ENCODE data around the gene CEP19.

Gene CEP19

DNA sequence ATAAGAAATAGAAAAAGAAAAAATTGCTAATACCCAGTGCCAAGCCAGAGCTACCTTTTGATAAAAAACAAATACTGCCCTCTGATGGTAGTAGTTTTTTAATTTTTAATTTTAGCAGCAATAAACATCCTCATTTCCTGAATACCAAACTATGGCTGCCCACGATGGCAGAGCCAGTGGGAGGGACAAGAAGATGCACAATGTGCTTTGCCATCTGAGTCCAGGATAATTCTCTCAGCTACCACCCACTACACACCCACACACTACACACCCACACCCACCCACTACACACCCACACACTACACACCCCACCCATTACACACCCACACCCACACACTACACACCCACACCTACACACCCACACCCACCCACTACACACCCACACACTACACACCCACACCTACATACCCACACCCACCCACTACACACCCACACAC is 17.8 kb downstream of the CEP19 start:
- DNase-seq (ENCODE audit: low read depth) = no peak
- H3K4me3 ChIP-seq (ENCODE audit: control insufficient read depth, low read depth, low read length) = no peak overlapping the region
- TF ChIP-seq, protein P1, sequence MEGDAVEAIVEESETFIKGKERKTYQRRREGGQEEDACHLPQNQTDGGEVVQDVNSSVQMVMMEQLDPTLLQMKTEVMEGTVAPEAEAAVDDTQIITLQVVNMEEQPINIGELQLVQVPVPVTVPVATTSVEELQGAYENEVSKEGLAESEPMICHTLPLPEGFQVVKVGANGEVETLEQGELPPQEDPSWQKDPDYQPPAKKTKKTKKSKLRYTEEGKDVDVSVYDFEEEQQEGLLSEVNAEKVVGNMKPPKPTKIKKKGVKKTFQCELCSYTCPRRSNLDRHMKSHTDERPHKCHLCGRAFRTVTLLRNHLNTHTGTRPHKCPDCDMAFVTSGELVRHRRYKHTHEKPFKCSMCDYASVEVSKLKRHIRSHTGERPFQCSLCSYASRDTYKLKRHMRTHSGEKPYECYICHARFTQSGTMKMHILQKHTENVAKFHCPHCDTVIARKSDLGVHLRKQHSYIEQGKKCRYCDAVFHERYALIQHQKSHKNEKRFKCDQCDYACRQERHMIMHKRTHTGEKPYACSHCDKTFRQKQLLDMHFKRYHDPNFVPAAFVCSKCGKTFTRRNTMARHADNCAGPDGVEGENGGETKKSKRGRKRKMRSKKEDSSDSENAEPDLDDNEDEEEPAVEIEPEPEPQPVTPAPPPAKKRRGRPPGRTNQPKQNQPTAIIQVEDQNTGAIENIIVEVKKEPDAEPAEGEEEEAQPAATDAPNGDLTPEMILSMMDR (IDR thresholded peaks at IDR 0.05; ENCODE audit: control insufficient read depth, insufficient read depth, low read depth, low read length, missing control alignments) = peak; percentile 19

DNA sequence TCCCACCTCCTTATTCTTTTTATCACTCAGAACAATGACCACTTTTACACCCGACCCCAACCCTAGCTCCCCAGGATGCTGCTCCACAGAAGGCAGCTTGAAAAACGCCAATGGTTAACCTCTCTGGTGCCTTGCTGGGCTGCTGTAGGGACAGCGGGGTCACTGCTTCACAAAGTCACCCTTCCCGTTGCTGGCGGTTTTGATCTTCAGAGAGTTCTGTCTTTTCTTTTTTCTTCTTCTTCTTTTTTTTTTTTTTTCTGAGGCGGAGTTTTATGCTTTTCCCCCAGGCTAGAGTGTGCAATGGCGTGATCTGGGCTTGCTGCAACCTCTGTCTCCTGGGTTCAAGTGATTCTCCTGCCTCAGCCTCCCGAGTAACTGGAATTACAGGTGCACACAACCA is 20.7 kb downstream of the CEP19 start:
- no peak overlapping the region for H3K4me3 ChIP-seq (ENCODE audit: control insufficient read depth, low read depth, low read length)
- TF ChIP-seq, protein P1 (IDR thresholded peaks at IDR 0.05; ENCODE audit: control insufficient read depth, insufficient read depth, low read depth, low read length, missing control alignments) = no peak
- DNase-seq (ENCODE audit: low read depth) = no peak

DNA sequence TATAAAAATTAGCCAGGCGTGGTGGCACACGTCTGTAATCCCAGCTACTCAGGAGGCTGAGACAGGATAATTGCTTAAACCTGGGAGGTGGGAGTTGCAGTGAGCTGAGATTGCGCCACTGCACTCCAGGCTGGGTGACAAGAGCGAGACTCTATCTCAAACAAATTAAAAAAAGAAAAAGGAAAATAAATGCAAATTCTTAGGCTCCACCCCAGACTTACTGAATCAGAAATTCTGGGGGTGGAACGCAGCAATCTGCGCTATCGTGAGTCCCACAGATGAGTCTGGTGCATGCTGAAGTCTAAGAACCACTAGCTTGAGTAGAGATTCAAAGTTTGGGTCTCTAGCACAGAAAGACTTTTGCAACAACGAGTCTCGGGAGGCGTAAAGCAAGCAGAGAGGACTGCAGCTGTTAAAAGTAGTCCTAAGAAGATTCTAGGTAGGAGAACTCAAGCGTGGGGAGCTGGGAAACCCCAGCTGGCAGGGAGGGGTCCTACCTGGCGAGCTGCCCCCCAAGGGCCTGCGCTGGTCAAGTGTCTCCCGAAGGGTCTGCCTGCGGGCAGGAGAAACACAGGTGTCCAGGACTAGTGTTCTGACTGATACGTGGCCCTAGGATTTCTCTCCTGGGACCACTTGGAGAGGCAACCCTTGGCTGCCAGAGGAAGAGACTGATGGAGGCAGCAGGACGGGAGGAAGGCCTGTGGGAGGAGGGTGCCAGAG is 21.9 kb downstream of the CEP19 start:
- DNase-seq (ENCODE audit: low read depth) = no peak
- H3K4me3 ChIP-seq (ENCODE audit: control insufficient read depth, low read depth, low read length) = no peak overlapping the region
- TF ChIP-seq, protein P1 (IDR thresholded peaks at IDR 0.05; ENCODE audit: control insufficient read depth, insufficient read depth, low read depth, low read length, missing control alignments) = no peak

DNA sequence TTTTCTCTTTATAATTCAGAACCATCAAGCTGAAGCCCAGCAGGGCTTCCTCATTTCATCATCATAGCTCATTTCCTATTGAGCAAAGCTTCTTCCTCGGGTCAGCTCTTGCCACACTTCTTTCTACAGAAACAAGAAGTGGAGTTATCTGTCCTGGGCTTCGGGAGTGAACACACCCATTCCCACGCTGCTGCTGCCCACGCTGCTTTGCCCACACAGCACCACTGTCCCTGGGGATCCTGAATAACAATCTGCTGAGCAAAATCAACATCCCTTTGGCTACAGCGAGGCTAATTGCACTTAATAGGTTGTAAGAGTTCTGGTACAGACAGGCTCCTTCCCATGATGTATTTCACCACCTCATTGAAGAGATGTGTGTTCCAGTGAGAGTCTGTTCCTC is 23.7 kb downstream of the CEP19 start:
- peak; percentile 80 for DNase-seq (ENCODE audit: low read depth)
- TF ChIP-seq, protein P1 (IDR thresholded peaks at IDR 0.05; ENCODE audit: control insufficient read depth, insufficient read depth, low read depth, low read length, missing control alignments) = no peak
- no peak overlapping the region for H3K4me3 ChIP-seq (ENCODE audit: control insufficient read depth, low read depth, low read length)

DNA sequence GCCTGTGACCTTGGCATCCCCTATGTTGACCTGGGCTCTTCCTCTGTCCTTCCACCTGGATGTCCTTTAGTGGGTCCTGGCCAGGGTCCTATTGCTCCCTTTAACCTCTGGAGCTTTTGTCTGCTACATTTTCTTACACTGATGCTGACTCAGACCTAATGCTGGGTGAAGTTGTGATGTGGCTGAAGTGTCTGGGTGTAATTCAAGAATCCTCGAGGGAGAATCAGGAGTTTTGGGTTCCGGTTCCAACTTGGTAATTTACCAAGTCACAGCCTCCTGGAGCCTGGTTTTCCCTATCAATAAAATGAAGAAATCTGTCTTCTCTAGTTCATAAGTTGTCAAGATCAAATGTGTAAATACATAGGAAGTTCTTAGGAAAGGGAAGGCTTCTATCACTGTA is 25.6 kb downstream of the CEP19 start:
- H3K4me3 ChIP-seq (ENCODE audit: control insufficient read depth, low read depth, low read length) = no peak overlapping the region
- no peak for DNase-seq (ENCODE audit: low read depth)
- TF ChIP-seq, protein P1 (IDR thresholded peaks at IDR 0.05; ENCODE audit: control insufficient read depth, insufficient read depth, low read depth, low read length, missing control alignments) = no peak

DNA sequence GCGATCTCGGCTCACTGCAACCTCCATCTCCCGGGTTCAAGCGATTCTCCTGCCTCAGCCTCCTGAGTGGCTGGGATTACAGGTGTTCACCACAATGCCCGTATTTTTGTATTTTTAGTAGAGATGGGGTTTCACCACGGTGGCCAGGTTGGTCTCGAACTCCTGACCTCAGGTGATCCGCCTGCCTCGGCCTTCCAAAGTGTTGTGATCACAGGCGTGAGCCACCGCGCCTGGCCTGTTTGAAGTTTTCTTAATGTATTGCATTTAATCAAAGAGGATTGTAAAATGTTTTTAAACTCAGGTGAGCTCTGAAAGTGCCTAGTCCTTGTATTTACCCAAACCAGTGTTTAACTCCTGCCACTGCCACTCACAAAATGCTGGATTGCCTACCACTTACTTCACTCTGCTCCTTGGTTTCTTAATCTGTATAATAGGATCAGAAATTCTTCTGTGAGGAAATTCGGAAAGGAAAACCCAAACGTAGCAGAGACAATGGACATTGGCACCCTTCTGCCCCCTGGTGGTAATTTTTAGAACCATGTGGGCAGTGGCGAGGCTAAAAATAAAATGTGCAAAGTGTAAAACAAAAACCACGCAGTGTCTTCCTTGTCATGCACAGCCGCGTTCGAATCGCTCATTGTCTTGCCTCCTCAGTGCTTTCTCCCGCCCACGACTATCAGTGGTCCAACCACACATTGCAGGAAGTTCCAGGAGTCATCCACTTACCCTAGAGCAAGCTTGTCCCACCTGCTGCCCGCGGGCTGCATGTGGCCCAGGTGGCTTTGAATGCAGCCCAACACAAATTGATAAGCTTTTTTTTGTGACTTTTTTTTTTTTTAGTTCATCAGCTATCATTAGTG is 27.3 kb downstream of the CEP19 start:
- no peak overlapping the region for H3K4me3 ChIP-seq (ENCODE audit: control insufficient read depth, low read depth, low read length)
- DNase-seq (ENCODE audit: low read depth) = no peak
- TF ChIP-seq, protein P1 (IDR thresholded peaks at IDR 0.05; ENCODE audit: control insufficient read depth, insufficient read depth, low read depth, low read length, missing control alignments) = peak; percentile 82
